Calu3 (cell line): ENCODE results near the gene BTF3. TPM values are rescaled to one million over a fixed set of nuclear protein-coding genes. Genes with fewer than 3 reads are reported as not detected.
A peak's percentile ranks its signal among the peaks of the same experiment; 100 is the strongest.

Experiments used
- BruUV-seq: library from RNA; stranded (reverse); fragments of 400-500 nt; replicated peaks from 2 replicates; lab custom pipeline; 2021; lab: Mats Ljungman, UMichigan
- CTCF ChIA-PET: fragments of 300-600 bp; sonication (Branson Sonifier 250); formaldehyde crosslinking; loops from one replicate; lab custom pipeline; 2022; ENCODE audit warnings: antibody characterized with exemption; lab: Charles Lee
- DNase-seq: peaks from one replicate; pipeline ENCODE4 v3.0.0; 2022
- H3K27ac Mint-ChIP-seq: one replicate; pipeline ENCODE4 v1.8.0; 2022; ENCODE audit warnings: mixed read lengths; ENCODE audit not compliant: unreplicated experiment
- H3K27me3 Mint-ChIP-seq: one replicate; pipeline ENCODE4 v1.8.0; 2022; ENCODE audit warnings: mixed read lengths; ENCODE audit not compliant: unreplicated experiment
- H3K36me3 Mint-ChIP-seq: one replicate; pipeline ENCODE4 v1.8.0; 2022; ENCODE audit warnings: mild to moderate bottlenecking, moderate library complexity, mixed read lengths; ENCODE audit not compliant: insufficient read depth, unreplicated experiment
- H3K4me1 Mint-ChIP-seq: one replicate; pipeline ENCODE4 v1.8.0; 2022; ENCODE audit warnings: mild to moderate bottlenecking, low read depth, mixed read lengths; ENCODE audit not compliant: unreplicated experiment
- H3K4me3 Mint-ChIP-seq: one replicate; pipeline ENCODE4 v1.8.0; 2022; ENCODE audit warnings: mild to moderate bottlenecking, low read depth, moderate library complexity, mixed read lengths; ENCODE audit not compliant: unreplicated experiment
- H3K9me3 Mint-ChIP-seq: one replicate; pipeline ENCODE4 v1.8.0; 2022; ENCODE audit warnings: low read depth, mixed read lengths; ENCODE audit not compliant: unreplicated experiment
- CTCF ChIP-seq: fragments of 200-600 bp; IDR thresholded peaks from one replicate; pipeline ENCODE4 v1.8.0; 2022; ENCODE audit warnings: antibody characterized with exemption; ENCODE audit not compliant: unreplicated experiment
- intact Hi-C: fragments of 100-400 bp; cut with micrococcal nuclease; formaldehyde crosslinking; loops from one replicate; pipeline ENCODE4 v1.10.0; 2022; ENCODE audit not compliant: unreplicated experiment
- total RNA-seq: library from RNA; stranded (reverse); gene quantifications from 2 replicates; pipeline ENCODE4 v1.2.3, GENCODE V29; 2022

Gene BTF3
- total RNA-seq, 1 experiment from 2014 or later: 872 TPM

GRCh38 chr5:73515232-73515631 lies 17.0 kb downstream of the BTF3 start:
- peak overlapping the region; percentile 75 for H3K27ac Mint-ChIP-seq
- peaks cover 40% of the 10 kb centered on the region for H3K4me1 Mint-ChIP-seq
- DNase-seq: peak; percentile 73
- no TSS peak for BruUV-seq
- H3K36me3 Mint-ChIP-seq: peaks cover 25% of the 10 kb centered on the region
- H3K4me3 Mint-ChIP-seq: no peak overlapping the region
- intact Hi-C loops: loop anchor here (2.0 kb wide), 1 partner anchor 50 kb away; the partner anchor contains the start of genes ANKRA2 and UTP15
- no peak for TF ChIP-seq CTCF
- H3K9me3 Mint-ChIP-seq: no peaks in the 10 kb centered on the region
- no peaks in the 10 kb centered on the region for H3K27me3 Mint-ChIP-seq
- CTCF ChIA-PET: interaction anchor here (0.7 to 1.4 kb wide), 3 partner anchors 16 to 99 kb away, joined by 3 to 4 read pairs (median 4); no protein-coding TSS in a partner anchor

- intact Hi-C loops: loop anchor here (1.0 kb wide), 1 partner anchor 18 kb away; no protein-coding TSS in a partner anchor
- Mint-ChIP-seq H3K36me3 (peaks cover 14% of the 10 kb centered on the region), H3K9me3 (no peaks in the 10 kb centered on the region), H3K27ac (peak overlapping the region; percentile 59), H3K4me1 (peaks cover 18% of the 10 kb centered on the region), H3K4me3 (no peak overlapping the region), H3K27me3 (no peaks in the 10 kb centered on the region)
- no TSS peak for BruUV-seq
- CTCF ChIA-PET: interaction anchor here (0.7 to 1.3 kb wide), 7 partner anchors 10 to 294 kb away, joined by 3 to 5 read pairs (median 3); partner anchors contain the start of gene FOXD1
- peak; percentile 54 for TF ChIP-seq CTCF
- peak; percentile 83 for DNase-seq
Measured at GRCh38 chr5:73519531-73520283, 21.5 kb downstream of the BTF3 start.

GRCh38 chr5:73522989-73523388 lies 24.7 kb downstream of the BTF3 start:
- intact Hi-C loops: no loop called here
- no peak for DNase-seq
- Mint-ChIP-seq H3K27me3 (no peaks in the 10 kb centered on the region), H3K27ac (no peak overlapping the region), H3K36me3 (peaks cover 8% of the 10 kb centered on the region), H3K4me3 (no peak overlapping the region), H3K4me1 (peaks cover 10% of the 10 kb centered on the region), H3K9me3 (no peaks in the 10 kb centered on the region)
- CTCF ChIA-PET: no interaction called here
- BruUV-seq: no TSS peak
- no peak for TF ChIP-seq CTCF

- peaks cover 10% of the 10 kb centered on the region for H3K4me1 Mint-ChIP-seq
- intact Hi-C loops: no loop called here
Measured at GRCh38 chr5:73523861-73524260, 25.6 kb downstream of the BTF3 start.

More at GRCh38 chr5:73523861-73524260, 25.6 kb downstream of the BTF3 start:
- Mint-ChIP-seq H3K27me3 (no peaks in the 10 kb centered on the region), H3K36me3 (peaks cover 8% of the 10 kb centered on the region), H3K4me3 (no peak overlapping the region), H3K27ac (no peak overlapping the region), H3K9me3 (no peaks in the 10 kb centered on the region)
- DNase-seq: no peak
- BruUV-seq: no TSS peak
- CTCF ChIA-PET: no interaction called here
- TF ChIP-seq CTCF: no peak
